Gastroesophageal sphincter (tissue), 3 donors: ENCODE results near the gene CATSPER2.

Experiments
- CTCF ChIP-seq, 4 experiments: fragments of 200-600 bp in 2 of 4; fragments of 450-650 bp in 2 of 4; sonication (generic) in 1 of 4; IDR thresholded peaks; one replicate each; pipeline ENCODE4 v1.5.1; 2017 to 2019; ENCODE audit warnings: antibody characterized with exemption in 4 of 4, mild to moderate bottlenecking in 2 of 4, moderate library complexity in 2 of 4
- EP300 ChIP-seq: sonication (generic); formaldehyde crosslinking; IDR thresholded peaks from one replicate; pipeline ENCODE4 v1.6.1; 2017; ENCODE audit warnings: antibody characterized with exemption, mild to moderate bottlenecking
- POLR2AphosphoS5 ChIP-seq: sonication (generic); formaldehyde crosslinking; IDR thresholded peaks from one replicate; pipeline ENCODE4 v1.6.1; 2017; ENCODE audit warnings: antibody characterized with exemption

- TF ChIP-seq CTCF (IDR thresholded peaks at IDR 0.05) (no peak), POLR2AphosphoS5 (no peak), EP300 (no peak)
Observed at GRCh38 chr15:43625106-43625505, 23.5 kb downstream of the CATSPER2 start.
